AG09319 (cell line): ENCODE measurements around the gene ABCB4.

Experiments
- DNase-seq: peaks from one replicate; pipeline ENCODE4 v3.0.0-alpha.2; 2010; ENCODE audit warnings: low read depth; ENCODE audit errors: extremely low read depth
- CTCF ChIP-seq: IDR thresholded peaks from 2 replicates; pipeline ENCODE4 v1.5.1; 2011; ENCODE audit warnings: low read depth, mild to moderate bottlenecking, inconsistent platforms, low read length, moderate library complexity

The ABCB4 gene

GRCh38 chr7:87369216-87369615 is 106.3 kb downstream of the ABCB4 start:
- no peak for DNase-seq
- TF ChIP-seq CTCF = no peak

GRCh38 chr7:87364246-87364645 is 111.2 kb downstream of the ABCB4 start:
- no peak for TF ChIP-seq CTCF

GRCh38 chr7:87363342-87363741 is 112.1 kb downstream of the ABCB4 start:
- DNase-seq = no peak
- TF ChIP-seq CTCF = no peak

More at GRCh38 chr7:87364246-87364645, 111.2 kb downstream of the ABCB4 start:
- DNase-seq = no peak

- TF ChIP-seq CTCF = no peak
- DNase-seq = no peak
These were observed 114.2 kb downstream of the ABCB4 start for GRCh38 chr7:87361320-87361719.

GRCh38 chr7:87359366-87359765 is 116.1 kb downstream of the ABCB4 start:
- no peak for DNase-seq
- TF ChIP-seq CTCF = no peak

- DNase-seq = no peak
- no peak for TF ChIP-seq CTCF
These were observed 119.0 kb downstream of the ABCB4 start for GRCh38 chr7:87356448-87356847.

GRCh38 chr7:87354749-87355148 is 120.7 kb downstream of the ABCB4 start:
- TF ChIP-seq CTCF = no peak
- DNase-seq = no peak
